IPS-20b (cell line): ENCODE results near the gene ISG15.
"Not testable (repeated sequence)": the region's sequence is repeated elsewhere in the genome, so short reads cannot be mapped to it uniquely, and the experiment has no call there.

ENCODE experiments used
- H3K27ac ChIP-seq: one replicate; pipeline ENCODE4 v1.5.1; 2013; ENCODE audit warnings: low read length
- H3K27me3 ChIP-seq: 2 replicates; pipeline ENCODE4 v1.6.1; 2013; ENCODE audit warnings: mild to moderate bottlenecking, low read length, inconsistent platforms; ENCODE audit not compliant: insufficient read depth
- H3K36me3 ChIP-seq: 2 replicates; pipeline ENCODE4 v1.6.1; 2013; ENCODE audit warnings: low read depth, mild to moderate bottlenecking, inconsistent platforms, low read length, moderate library complexity; ENCODE audit not compliant: insufficient read depth
- H3K4me1 ChIP-seq: 2 replicates; pipeline ENCODE4 v1.6.1; 2013; ENCODE audit warnings: mild to moderate bottlenecking, control low read depth, inconsistent platforms, low read length, moderate library complexity; ENCODE audit not compliant: insufficient read depth
- H3K4me3 ChIP-seq: 2 replicates; pipeline ENCODE4 v1.5.1; 2013; ENCODE audit warnings: mild to moderate bottlenecking, low read length, inconsistent platforms
- H3K9ac ChIP-seq: 2 replicates; pipeline ENCODE4 v1.6.1; 2013; ENCODE audit warnings: low read depth, mild to moderate bottlenecking, inconsistent platforms, low read length, moderate library complexity
- H3K9me3 ChIP-seq: 2 replicates; pipeline ENCODE4 v1.6.1; 2013; ENCODE audit warnings: mild to moderate bottlenecking, low read depth, low read length, inconsistent platforms; ENCODE audit not compliant: insufficient read depth

Gene ISG15

GRCh38 chr1:1011396-1011949 lies 1.8 kb upstream of the ISG15 start:
- peaks cover 21% of the 10 kb centered on the region; the same call in 1 of the 2 replicates for H3K27me3 ChIP-seq
- H3K9ac ChIP-seq = no peak overlapping the region
- H3K9me3 ChIP-seq = no peaks in the 10 kb centered on the region
- no peaks in the 10 kb centered on the region for H3K36me3 ChIP-seq
- no peak overlapping the region for H3K27ac ChIP-seq
- H3K4me1 ChIP-seq = peaks cover 9% of the 10 kb centered on the region; the same call in 1 of the 2 replicates
- no peak overlapping the region for H3K4me3 ChIP-seq

- H3K4me1 ChIP-seq, H3K27ac ChIP-seq, H3K36me3 ChIP-seq, H3K9me3 ChIP-seq: not testable (repeated sequence)
- Histone ChIP-seq H3K9ac (peak overlapping the region; percentile 85; the same call in 1 of the 2 replicates), H3K4me3 (peak overlapping the region; percentile 57), H3K27me3 (peaks cover 17% of the 10 kb centered on the region; the same call in 1 of the 2 replicates)
Measured at GRCh38 chr1:1012736-1013104, 577 bp upstream of the ISG15 start.

DNA sequence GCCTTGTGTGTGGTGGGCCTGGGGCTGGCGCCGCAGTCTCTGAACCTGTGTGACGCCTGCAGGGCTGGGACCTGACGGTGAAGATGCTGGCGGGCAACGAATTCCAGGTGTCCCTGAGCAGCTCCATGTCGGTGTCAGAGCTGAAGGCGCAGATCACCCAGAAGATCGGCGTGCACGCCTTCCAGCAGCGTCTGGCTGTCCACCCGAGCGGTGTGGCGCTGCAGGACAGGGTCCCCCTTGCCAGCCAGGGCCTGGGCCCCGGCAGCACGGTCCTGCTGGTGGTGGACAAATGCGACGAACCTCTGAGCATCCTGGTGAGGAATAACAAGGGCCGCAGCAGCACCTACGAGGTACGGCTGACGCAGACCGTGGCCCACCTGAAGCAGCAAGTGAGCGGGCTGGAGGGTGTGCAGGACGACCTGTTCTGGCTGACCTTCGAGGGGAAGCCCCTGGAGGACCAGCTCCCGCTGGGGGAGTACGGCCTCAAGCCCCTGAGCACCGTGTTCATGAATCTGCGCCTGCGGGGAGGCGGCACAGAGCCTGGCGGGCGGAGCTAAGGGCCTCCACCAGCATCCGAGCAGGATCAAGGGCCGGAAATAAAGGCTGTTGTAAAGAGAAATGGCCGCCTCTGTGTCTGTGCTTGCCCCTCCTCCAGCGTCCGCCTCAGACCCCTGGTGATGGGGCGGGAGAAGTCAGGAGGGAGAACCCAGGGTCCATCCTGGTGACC lies 788 bp downstream of the ISG15 start:
- Histone ChIP-seq H3K27me3 (peaks cover 13% of the 10 kb centered on the region; the same call in 1 of the 2 replicates), H3K36me3 (no peaks in the 10 kb centered on the region), H3K9me3 (no peaks in the 10 kb centered on the region), H3K9ac (peak overlapping the region; percentile 85; the same call in 1 of the 2 replicates), H3K27ac (no peak overlapping the region), H3K4me3 (peak overlapping the region; percentile 57), H3K4me1 (peaks cover 9% of the 10 kb centered on the region; the same call in 1 of the 2 replicates)

DNA sequence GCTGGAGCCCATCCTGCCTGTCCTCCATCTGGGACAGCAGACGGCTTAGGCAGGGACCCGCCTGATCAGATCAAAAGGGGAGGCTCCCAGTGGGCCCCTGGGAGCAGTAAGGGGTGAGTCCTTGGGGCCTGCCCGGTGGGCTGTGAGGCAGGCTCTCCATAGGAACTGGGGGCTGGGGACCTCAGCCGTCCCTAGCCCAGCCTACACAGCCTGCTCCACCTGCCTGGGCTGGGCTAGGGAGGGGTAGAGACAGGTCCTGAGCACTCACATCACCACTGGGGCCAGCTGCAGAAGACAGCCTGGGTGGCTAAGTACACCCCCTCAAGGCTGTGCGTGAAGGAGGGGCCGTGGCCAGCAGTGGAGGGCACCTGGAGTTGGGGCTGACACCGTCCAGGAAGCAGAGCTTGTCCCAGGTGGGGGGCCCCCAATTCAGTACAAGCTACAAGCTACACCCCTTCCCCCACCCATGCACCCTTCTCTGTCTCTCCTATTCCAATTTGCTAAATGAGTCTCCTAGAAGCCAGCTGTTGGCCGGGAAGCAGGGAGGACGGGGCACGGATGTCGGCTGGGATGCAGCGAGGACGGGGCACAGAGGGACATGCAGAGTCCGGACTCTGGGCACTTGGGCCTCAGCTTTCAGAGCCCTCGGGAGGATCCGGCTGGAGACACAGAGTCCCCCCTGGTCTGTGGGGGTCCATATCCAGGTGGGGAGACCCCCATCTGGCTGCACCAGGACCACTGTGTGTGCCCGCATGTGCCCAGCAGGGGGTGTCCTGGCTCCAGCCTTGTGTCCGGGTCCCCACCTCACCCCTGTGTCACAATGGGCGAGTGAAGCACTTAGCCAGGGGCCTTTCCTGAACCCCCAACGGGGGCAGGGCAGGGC lies 1.7 kb downstream of the ISG15 start:
- peaks cover 13% of the 10 kb centered on the region; the same call in 1 of the 2 replicates for H3K27me3 ChIP-seq
- H3K4me1 ChIP-seq = peaks cover 9% of the 10 kb centered on the region; the same call in 1 of the 2 replicates
- no peaks in the 10 kb centered on the region for H3K36me3 ChIP-seq
- H3K27ac ChIP-seq = no peak overlapping the region
- no peaks in the 10 kb centered on the region for H3K9me3 ChIP-seq
- H3K4me3 ChIP-seq = peak overlapping the region; percentile 57; the same call in 1 of the 2 replicates
- peak overlapping the region; percentile 41; the same call in 1 of the 2 replicates for H3K9ac ChIP-seq

DNA sequence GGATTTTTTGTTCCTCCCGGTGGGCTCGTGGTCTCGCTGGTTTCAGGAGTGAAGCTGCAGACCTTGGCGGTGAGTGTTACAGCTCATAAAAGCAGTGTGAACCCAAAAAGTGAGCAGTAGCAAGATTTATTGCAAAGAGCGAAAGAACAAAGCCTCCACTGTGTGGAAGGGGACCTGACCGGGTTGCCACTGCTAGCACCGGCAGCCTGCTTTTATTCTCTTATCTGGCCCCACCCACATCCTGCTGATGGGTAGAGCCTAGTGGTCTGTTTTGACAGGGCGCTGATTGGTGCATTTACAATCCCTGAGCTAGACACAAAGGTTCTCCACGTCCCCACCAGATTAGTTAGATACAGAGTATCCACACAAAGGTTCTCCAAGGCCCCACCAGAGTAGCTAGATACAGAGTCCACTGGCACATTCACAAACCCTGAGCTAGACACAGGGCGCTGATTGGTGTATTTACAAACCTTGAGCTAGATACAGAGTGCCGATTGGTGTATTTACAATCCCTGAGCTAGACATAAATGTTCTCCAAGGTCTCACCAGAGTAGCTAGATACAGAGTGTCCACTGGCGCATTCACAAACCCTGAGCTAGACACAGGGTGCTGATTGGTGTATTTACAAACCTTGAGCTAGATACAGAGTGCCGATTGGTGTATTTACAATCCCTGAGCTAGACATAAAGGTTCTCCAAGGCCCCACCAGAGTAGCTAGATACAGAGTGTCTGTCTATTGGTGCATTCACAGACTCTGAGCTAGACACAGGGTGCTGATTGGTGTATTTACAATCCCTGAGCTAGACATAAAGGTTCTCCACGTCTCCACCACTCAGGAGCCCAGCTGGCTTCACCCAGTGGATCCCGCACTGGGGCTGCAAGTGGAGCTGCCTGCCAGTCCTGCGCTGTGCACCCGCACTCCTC lies 4.4 kb downstream of the ISG15 start:
- H3K27ac ChIP-seq, H3K4me3 ChIP-seq, H3K36me3 ChIP-seq, H3K9ac ChIP-seq, H3K9me3 ChIP-seq: not testable (repeated sequence)
- Histone ChIP-seq H3K27me3 (peaks cover 13% of the 10 kb centered on the region; the same call in 1 of the 2 replicates), H3K4me1 (peaks cover 14% of the 10 kb centered on the region; the same call in 1 of the 2 replicates)

DNA sequence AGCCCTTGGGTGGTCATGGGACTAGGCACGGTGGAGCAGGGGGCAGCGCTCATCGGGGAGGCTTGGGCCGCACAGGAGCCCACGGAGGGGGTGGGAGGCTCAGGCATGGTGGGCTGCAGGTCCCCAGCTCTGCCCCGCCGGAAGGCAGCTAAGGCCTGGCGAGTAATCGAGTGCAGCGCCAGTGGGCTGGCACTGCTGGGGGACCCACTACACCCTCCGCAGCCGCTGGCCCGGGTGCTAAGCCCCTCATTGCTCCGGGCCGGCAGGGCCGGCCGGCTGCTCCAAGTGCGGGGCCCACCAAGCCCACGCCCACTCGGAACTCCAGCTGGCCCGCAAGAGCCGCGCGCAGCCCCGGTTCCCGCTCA lies 5.0 kb downstream of the ISG15 start:
- peaks cover 14% of the 10 kb centered on the region; the same call in 1 of the 2 replicates for H3K4me1 ChIP-seq
- not testable (repeated sequence) for H3K9ac ChIP-seq

GRCh38 chr1:1019122-1019999 lies 6.1 kb downstream of the ISG15 start:
- H3K9ac ChIP-seq = no peak overlapping the region
- peaks cover 17% of the 10 kb centered on the region; the same call in 1 of the 2 replicates for H3K36me3 ChIP-seq
- H3K27me3 ChIP-seq = peaks cover 2% of the 10 kb centered on the region; the same call in 1 of the 2 replicates
- peaks cover 16% of the 10 kb centered on the region for H3K4me1 ChIP-seq
- H3K4me3 ChIP-seq = no peak overlapping the region
- no peaks in the 10 kb centered on the region for H3K9me3 ChIP-seq
- no peak overlapping the region for H3K27ac ChIP-seq

More for the DNA sequence above, 5.0 kb downstream of the ISG15 start:
- peaks cover 13% of the 10 kb centered on the region; the same call in 1 of the 2 replicates for H3K27me3 ChIP-seq
- peaks cover 14% of the 10 kb centered on the region; the same call in 1 of the 2 replicates for H3K36me3 ChIP-seq
- H3K4me3 ChIP-seq, H3K27ac ChIP-seq, H3K9me3 ChIP-seq: not testable (repeated sequence)

DNA sequence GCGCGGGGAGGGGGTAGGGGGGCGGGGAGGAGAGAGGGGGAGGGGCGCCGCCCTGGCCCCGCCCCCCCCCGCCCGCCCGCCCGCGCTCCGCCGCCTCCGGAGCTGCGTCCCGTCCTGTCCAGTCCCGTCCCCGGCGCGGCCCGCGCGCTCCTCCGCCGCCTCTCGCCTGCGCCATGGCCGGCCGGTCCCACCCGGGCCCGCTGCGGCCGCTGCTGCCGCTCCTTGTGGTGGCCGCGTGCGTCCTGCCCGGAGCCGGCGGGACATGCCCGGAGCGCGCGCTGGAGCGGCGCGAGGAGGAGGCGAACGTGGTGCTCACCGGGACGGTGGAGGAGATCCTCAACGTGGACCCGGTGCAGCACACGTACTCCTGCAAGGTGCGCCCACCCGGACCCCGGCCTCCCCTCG lies 6.7 kb downstream of the ISG15 start, which contains the start of gene AGRN:
Gene AGRN, plus strand, starts transcription at position 121 of the 405 bp plus-strand sequence. Its CDS starts 53 bp downstream, at position 174.
- peak within 1 kb of the TSS; percentile 45; the same call in 1 of the 2 replicates for H3K9ac ChIP-seq
- H3K27ac ChIP-seq = no peak within 1 kb of the TSS
- H3K4me3 ChIP-seq = peak within 1 kb of the TSS; percentile 66

GRCh38 chr1:1020415-1021009 lies 7.2 kb downstream of the ISG15 start:
- peak overlapping the region; percentile 66; the same call in 1 of the 2 replicates for H3K4me3 ChIP-seq
- H3K36me3 ChIP-seq = peaks cover 17% of the 10 kb centered on the region; the same call in 1 of the 2 replicates
- no peaks in the 10 kb centered on the region for H3K9me3 ChIP-seq
- no peaks in the 10 kb centered on the region; the same call in 1 of the 2 replicates for H3K27me3 ChIP-seq
- H3K27ac ChIP-seq = no peak overlapping the region
- H3K4me1 ChIP-seq = peaks cover 22% of the 10 kb centered on the region
- H3K9ac ChIP-seq = peak overlapping the region; percentile 45; the same call in 1 of the 2 replicates

More for the DNA sequence above, 6.7 kb downstream of the ISG15 start, which contains the start of gene AGRN:
- peaks cover 17% of the 10 kb centered on the region for H3K4me1 ChIP-seq
- peaks cover 17% of the 10 kb centered on the region; the same call in 1 of the 2 replicates for H3K36me3 ChIP-seq
- no peaks in the 10 kb centered on the region; the same call in 1 of the 2 replicates for H3K27me3 ChIP-seq
- H3K9me3 ChIP-seq = no peaks in the 10 kb centered on the region
